HepG2 (cell line): ENCODE measurements around the gene FRMPD2. TPM values are rescaled to one million over a fixed set of nuclear protein-coding genes. Genes with fewer than 3 reads are reported as not detected.

ENCODE experiments used
- ATAC-seq: fragments of 200-7000 bp; cut with Tn5 transposase; 3 replicates; pipeline ENCODE4 v1.9.1; 2020; ENCODE audit warnings: mild to moderate bottlenecking, moderate library complexity
- BruUV-seq: library from RNA; stranded (reverse); fragments of 400-500 nt; replicated peaks from 2 replicates; lab custom pipeline; 2021; lab: Mats Ljungman, UMichigan
- CTCF ChIA-PET: fragments of 300-600 bp; formaldehyde crosslinking; extraction: SDS; loops from one replicate; lab custom pipeline; 2021; ENCODE audit warnings: low total read pairs, inconsistent platforms, low intra/inter-chr PET ratio; lab: Yijun Ruan, JAX
- POLR2A ChIA-PET: fragments of 350-600 bp; sonication (Branson Sonifier 250); formaldehyde crosslinking; loops from one replicate; lab custom pipeline; 2020; ENCODE audit warnings: antibody characterized with exemption, inconsistent platforms; lab: Yijun Ruan, JAX
- DNase-seq: peaks from one replicate; pipeline ENCODE4 v3.0.0-alpha.2; 2015; ENCODE audit warnings: low spot score
- FAIRE-seq: peaks from 3 replicates; lab custom pipeline; 2011; peaks lifted over from hg19 to GRCh38; lab: Jason Lieb, UNC
- H2AFZ ChIP-seq: one replicate; pipeline ENCODE4 v1.6.1; 2011; ENCODE audit warnings: low read length, inconsistent platforms
- H3K27ac ChIP-seq: fragments of 300-600 bp; 3 replicates; pipeline ENCODE4 v1.8.0; 2011; ENCODE audit warnings: mixed run types, mild to moderate bottlenecking, mixed read lengths, low read length, inconsistent platforms; ENCODE audit not compliant: insufficient read depth; ENCODE audit errors: extremely low read length
- H3K27me3 ChIP-seq, 2 experiments: fragments of 200-600 bp in 1 of 2; 2 replicates in 1 of 2; 3 replicates in 1 of 2; pipeline versions ENCODE4 v1.6.0 to v1.8.0; 2011; ENCODE audit warnings: low read length in 2 of 2, mild to moderate bottlenecking in 2 of 2, moderate library complexity in 2 of 2, inconsistent platforms in 1 of 2; ENCODE audit not compliant: insufficient read depth in 2 of 2, control insufficient read depth in 1 of 2
- H3K36me3 ChIP-seq, 2 experiments: fragments of 200-600 bp in 1 of 2; replicated peaks in 1 of 2; 2 replicates in 1 of 2; 3 replicates in 1 of 2; pipeline versions ENCODE4 v1.5.1 to v1.8.0; 2011; ENCODE audit warnings: low read length in 2 of 2, inconsistent platforms in 1 of 2; ENCODE audit not compliant: insufficient read depth in 2 of 2, control insufficient read depth in 1 of 2
- H3K4me1 ChIP-seq: 2 replicates; pipeline ENCODE4 v1.5.1; 2012; ENCODE audit warnings: low read length, inconsistent platforms; ENCODE audit not compliant: insufficient read depth
- H3K4me2 ChIP-seq: 2 replicates; pipeline ENCODE4 v1.6.0; 2011; ENCODE audit warnings: low read depth, low read length, inconsistent platforms
- H3K4me3 ChIP-seq, 3 experiments: fragments of 200-600 bp in 1 of 3; sonication (generic), shearing (Covaris generic) in 1 of 3; replicated peaks in 1 of 3; 2 replicates each; pipeline ENCODE4 v1.5.1; 2011 to 2016; ENCODE audit warnings: low read length in 3 of 3, inconsistent platforms in 2 of 3, low read depth in 2 of 3, mild to moderate bottlenecking in 2 of 3, control low read depth in 1 of 3, mixed read lengths in 1 of 3; ENCODE audit not compliant: insufficient read depth in 1 of 3
- H3K79me2 ChIP-seq: one replicate; pipeline ENCODE4 v1.6.1; 2011; ENCODE audit warnings: low read length, inconsistent platforms; ENCODE audit not compliant: insufficient read depth
- H3K9ac ChIP-seq: 2 replicates; pipeline ENCODE4 v1.6.0; 2011; ENCODE audit warnings: mild to moderate bottlenecking, low read depth, low read length, inconsistent platforms; ENCODE audit not compliant: insufficient read depth
- H3K9me3 ChIP-seq: 2 replicates; pipeline ENCODE4 v1.5.1; 2012; ENCODE audit warnings: mild to moderate bottlenecking, low read length
- H4K20me1 ChIP-seq: 2 replicates; pipeline ENCODE4 v1.6.0; 2011; ENCODE audit warnings: inconsistent platforms, mild to moderate bottlenecking, low read length, moderate library complexity; ENCODE audit not compliant: insufficient read depth
- CCAR2 ChIP-seq: fragments of 200-400 bp; formaldehyde crosslinking; optimal IDR thresholded peaks from 2 replicates; pipeline ENCODE3; 2018; ENCODE audit warnings: low read depth, mild to moderate bottlenecking, low read length, moderate library complexity
- CREM ChIP-seq, 2 experiments: sonication (generic) in 1 of 2; formaldehyde crosslinking in 1 of 2; IDR thresholded peaks; 2 replicates each; pipeline versions ENCODE4 v1.4.0 to v1.6.1; 2016 to 2020; ENCODE audit warnings: antibody characterized with exemption in 1 of 2, mild to moderate bottlenecking in 1 of 2, missing genetic modification reagents in 1 of 2
- GABPB1 ChIP-seq: IDR thresholded peaks from 2 replicates; pipeline ENCODE4 v1.6.1; 2016; ENCODE audit warnings: mild to moderate bottlenecking, missing genetic modification reagents, moderate library complexity, missing compliant biosample characterization
- KDM5B ChIP-seq: sonication (generic); formaldehyde crosslinking; IDR thresholded peaks from 2 replicates; pipeline ENCODE4 v1.4.0; 2020; ENCODE audit warnings: missing genetic modification reagents, mild to moderate bottlenecking, borderline replicate concordance
- PHF20 ChIP-seq: sonication (generic); formaldehyde crosslinking; IDR thresholded peaks from 2 replicates; pipeline ENCODE4 v1.5.0; 2020; ENCODE audit warnings: mild to moderate bottlenecking, missing genetic modification reagents
- ZBTB3 ChIP-seq: sonication (generic); formaldehyde crosslinking; IDR thresholded peaks from 2 replicates; pipeline ENCODE4 v1.4.0; 2020; ENCODE audit warnings: low read depth, mild to moderate bottlenecking, moderate library complexity, missing genetic modification reagents, borderline replicate concordance
- ZNF207 ChIP-seq: fragments of 450-650 bp; IDR thresholded peaks from 2 replicates; pipeline ENCODE4 v1.6.1; 2016; ENCODE audit warnings: antibody characterized with exemption, borderline replicate concordance
- ZNF230 ChIP-seq: sonication (generic); formaldehyde crosslinking; IDR thresholded peaks from 2 replicates; pipeline ENCODE4 v1.4.0; 2020; ENCODE audit warnings: mild to moderate bottlenecking, missing genetic modification reagents
- ZNF260 ChIP-seq: sonication (generic); formaldehyde crosslinking; IDR thresholded peaks from 2 replicates; pipeline ENCODE4 v1.4.0; 2020; ENCODE audit warnings: missing genetic modification reagents, low read depth, mild to moderate bottlenecking, borderline replicate concordance
- ZNF724P ChIP-seq: sonication (generic); formaldehyde crosslinking; IDR thresholded peaks from 2 replicates; pipeline ENCODE4 v1.8.0; 2022; ENCODE audit warnings: missing genetic modification reagents, borderline replicate concordance
- WGBS: methylation state at CpG from one replicate; pipeline ENCODE4 v1.1.6; 2017; ENCODE audit warnings: low lambda C conversion rate; 5-methylcytosine and 5-hydroxymethylcytosine counted together
- in situ Hi-C: cut with HindIII; loops from 2 replicates; pipeline ENCODE4 v1.10.0; 2017; ENCODE audit warnings: low pct_unique_long_range_greater_than_20kb; ENCODE audit not compliant: extremely low pct_ligation_motif_present
- intact Hi-C: fragments of 100-400 bp; cut with micrococcal nuclease; formaldehyde crosslinking; loops from one replicate; pipeline ENCODE4 v1.10.0; 2022; ENCODE audit not compliant: unreplicated experiment
- polyA plus RNA-seq, 8 experiments: library from polyadenylated mRNA; depleted of rRNA in 3 of 8; stranded (reverse) in 7 of 8; unstranded in 1 of 8; fragments of >200 nt; fragmentation: Illumina TruSeq in 4 of 8; extraction: Trizol in 4 of 8; gene quantifications; 2 replicates each; pipeline versions ENCODE4 v1.2.1 to v1.2.3, GENCODE V29; 2011 to 2016; ENCODE audit warnings: low read depth in 4 of 8, missing spikeins in 1 of 8, mixed read lengths in 1 of 8; ENCODE audit not compliant: insufficient read depth in 1 of 8
- total RNA-seq, 5 experiments: library from RNA; depleted of rRNA; stranded (reverse); fragments of >200 nt; fragmentation: Illumina TruSeq; extraction: Trizol; gene quantifications; 2 replicates each; pipeline ENCODE4 v1.2.3, GENCODE V29; 2016; ENCODE audit warnings: low read depth in 1 of 5
- TF ChIP-seq, protein P1 (sequence below), 2 experiments: fragments of 450-650 bp in 1 of 2; sonication (generic) in 1 of 2; formaldehyde crosslinking; IDR thresholded peaks; 2 replicates each; pipeline versions ENCODE4 v1.5.0 to v1.8.0; 2020 to 2022; ENCODE audit warnings: mild to moderate bottlenecking in 1 of 2, missing genetic modification reagents in 1 of 2

Gene FRMPD2
- total and polyA plus RNA-seq, 2 of the 13 experiments (the other 11 are each of a cell fraction or from before 2014, with no cell fraction given), result 0.45 to 1.3 TPM

DNA sequence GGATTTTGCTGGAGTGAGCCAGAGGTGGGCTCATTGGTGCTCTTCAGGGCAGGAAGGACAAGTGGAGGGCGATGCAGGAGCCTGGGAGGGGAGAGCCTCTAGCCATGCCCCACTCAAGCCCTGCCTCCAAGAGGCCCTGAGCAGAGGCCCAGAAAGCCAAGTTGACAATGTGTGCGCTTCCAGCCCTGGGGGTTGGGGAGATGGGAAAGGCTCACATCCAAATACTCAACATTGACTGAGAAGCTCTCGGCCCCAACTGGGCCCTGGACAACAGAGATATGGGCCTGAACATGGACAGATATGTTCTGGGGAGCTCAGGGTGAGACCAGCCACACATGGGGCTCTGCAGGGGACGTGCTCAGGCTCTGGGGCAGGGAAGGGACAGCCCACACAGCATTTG, 39.0 kb downstream of the FRMPD2 start:
- Histone ChIP-seq H3K9me3 (no peaks in the 10 kb centered on the region), H3K79me2 (no peaks in the 10 kb centered on the region), H3K4me3 (no peak overlapping the region), H3K27ac (no peak overlapping the region), H3K4me2 (no peak overlapping the region), H3K9ac (no peak overlapping the region), H3K36me3 (no peaks in the 10 kb centered on the region), H4K20me1 (no peaks in the 10 kb centered on the region), H2AFZ (no peak overlapping the region), H3K27me3 (no peaks in the 10 kb centered on the region), H3K4me1 (no peaks in the 10 kb centered on the region)
- BruUV-seq, result no TSS peak
- POLR2A ChIA-PET, result no interaction called here
- ATAC-seq (no peak), FAIRE-seq (no peak), DNase-seq (no peak)
- intact Hi-C loops, result no loop called here
- CTCF ChIA-PET, result no interaction called here
- in situ Hi-C loops, result no loop called here
- TF ChIP-seq GABPB1 (CRISPR knock-in tag) (no peak), ZNF207 (no peak), KDM5B (CRISPR knock-in tag) (no peak), ZNF724P (CRISPR knock-in tag) (no peak), ZNF230 (CRISPR knock-in tag) (no peak), ZBTB3 (CRISPR knock-in tag) (no peak)
- TF ChIP-seq, protein P1, sequence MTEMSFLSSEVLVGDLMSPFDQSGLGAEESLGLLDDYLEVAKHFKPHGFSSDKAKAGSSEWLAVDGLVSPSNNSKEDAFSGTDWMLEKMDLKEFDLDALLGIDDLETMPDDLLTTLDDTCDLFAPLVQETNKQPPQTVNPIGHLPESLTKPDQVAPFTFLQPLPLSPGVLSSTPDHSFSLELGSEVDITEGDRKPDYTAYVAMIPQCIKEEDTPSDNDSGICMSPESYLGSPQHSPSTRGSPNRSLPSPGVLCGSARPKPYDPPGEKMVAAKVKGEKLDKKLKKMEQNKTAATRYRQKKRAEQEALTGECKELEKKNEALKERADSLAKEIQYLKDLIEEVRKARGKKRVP (CRISPR knock-in tag; IDR thresholded peaks at IDR 0.05), result no peak
- 50% methylated on average over 2 of the region's 4 CpGs for WGBS

GRCh38 chr10:48234787-48235186, 39.7 kb downstream of the FRMPD2 start:
- ChIA-PET CTCF (no interaction called here), POLR2A (no interaction called here)
- BruUV-seq, result no TSS peak
- Histone ChIP-seq H3K9me3 (no peaks in the 10 kb centered on the region), H3K9ac (no peak overlapping the region), H3K4me2 (no peak overlapping the region), H4K20me1 (no peaks in the 10 kb centered on the region), H2AFZ (no peak overlapping the region), H3K4me1 (no peaks in the 10 kb centered on the region), H3K79me2 (no peaks in the 10 kb centered on the region), H3K27ac (no peak overlapping the region), H3K4me3 (no peak overlapping the region), H3K36me3 (no peaks in the 10 kb centered on the region), H3K27me3 (no peaks in the 10 kb centered on the region)
- TF ChIP-seq PHF20 (CRISPR knock-in tag) (no peak), CCAR2 (no peak), ZNF260 (CRISPR knock-in tag) (no peak), CREM (IDR thresholded peaks at IDR 0.05) (no peak), CREM (CRISPR knock-in tag; IDR thresholded peaks at IDR 0.05) (no peak)
- in situ Hi-C loops, result no loop called here
- no peak for FAIRE-seq
- intact Hi-C loops, result no loop called here
- ATAC-seq, result no peak
- no CpG with 5 or more reads among the region's 4 CpGs for WGBS
- DNase-seq, result no peak
